Measurements from ENCODE around the gene KIF4A.

- TF ChIP-seq, protein P1, sequence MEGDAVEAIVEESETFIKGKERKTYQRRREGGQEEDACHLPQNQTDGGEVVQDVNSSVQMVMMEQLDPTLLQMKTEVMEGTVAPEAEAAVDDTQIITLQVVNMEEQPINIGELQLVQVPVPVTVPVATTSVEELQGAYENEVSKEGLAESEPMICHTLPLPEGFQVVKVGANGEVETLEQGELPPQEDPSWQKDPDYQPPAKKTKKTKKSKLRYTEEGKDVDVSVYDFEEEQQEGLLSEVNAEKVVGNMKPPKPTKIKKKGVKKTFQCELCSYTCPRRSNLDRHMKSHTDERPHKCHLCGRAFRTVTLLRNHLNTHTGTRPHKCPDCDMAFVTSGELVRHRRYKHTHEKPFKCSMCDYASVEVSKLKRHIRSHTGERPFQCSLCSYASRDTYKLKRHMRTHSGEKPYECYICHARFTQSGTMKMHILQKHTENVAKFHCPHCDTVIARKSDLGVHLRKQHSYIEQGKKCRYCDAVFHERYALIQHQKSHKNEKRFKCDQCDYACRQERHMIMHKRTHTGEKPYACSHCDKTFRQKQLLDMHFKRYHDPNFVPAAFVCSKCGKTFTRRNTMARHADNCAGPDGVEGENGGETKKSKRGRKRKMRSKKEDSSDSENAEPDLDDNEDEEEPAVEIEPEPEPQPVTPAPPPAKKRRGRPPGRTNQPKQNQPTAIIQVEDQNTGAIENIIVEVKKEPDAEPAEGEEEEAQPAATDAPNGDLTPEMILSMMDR (IDR thresholded peaks at IDR 0.05), result no peak
- TF ChIP-seq POLR2A (IDR thresholded peaks at IDR 0.05), result no peak
These were observed 56.6 kb downstream of the KIF4A start for GRCh38 chrX:70346418-70347070.

All from prostate gland (tissue), 2 donors.